ENCODE measurements around the gene ACVR1C. TPM values are rescaled to one million over a fixed set of nuclear protein-coding genes. Genes with fewer than 3 reads are reported as not detected.
"Not testable (repeated sequence)": the region's sequence is repeated elsewhere in the genome, so short reads cannot be mapped to it uniquely, and the experiment has no call there.

The ACVR1C gene
- polyA plus RNA-seq, 4 donors: 0.04 to 0.34 (median 0.18) TPM

DNA sequence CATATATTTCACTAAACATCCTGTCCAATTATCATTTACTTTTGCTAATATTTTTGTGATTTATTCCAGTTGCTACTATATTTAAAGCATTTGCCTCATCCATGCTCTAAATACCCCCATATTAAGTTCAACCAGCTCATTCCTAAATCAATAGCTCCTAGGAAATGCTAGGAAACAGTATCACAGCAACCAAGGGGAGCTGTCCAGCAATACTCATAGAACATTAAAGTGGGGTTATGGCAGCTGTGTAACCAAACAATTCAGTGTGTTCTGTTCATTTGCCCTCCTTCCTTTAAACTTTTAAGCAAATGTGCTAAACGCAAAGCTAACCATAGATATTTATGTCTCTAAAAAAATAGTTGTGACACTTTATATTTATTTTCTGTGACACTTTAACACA is 41.1 kb downstream of the ACVR1C start:
- DNase-seq (ENCODE audit: low read depth in 4 of 4, low spot score in 3 of 4): no peak

DNA sequence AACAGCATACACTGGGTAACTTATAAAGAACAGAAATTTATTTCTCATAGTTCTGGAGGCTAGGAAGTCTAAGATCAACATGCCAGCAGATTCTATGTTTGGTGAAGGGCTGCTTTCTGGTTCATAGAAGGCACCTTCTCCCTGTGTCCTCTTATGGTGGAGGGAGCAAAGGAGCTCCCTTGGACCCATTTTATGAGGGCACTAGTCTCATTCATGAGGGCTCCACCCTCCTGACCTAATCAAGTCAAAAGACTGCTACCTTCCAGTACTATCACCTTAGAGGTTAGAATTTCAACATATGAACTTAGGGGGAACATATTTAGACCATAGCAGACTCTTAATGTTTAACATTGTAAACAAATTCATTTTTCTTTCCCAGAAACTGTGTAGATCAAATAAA is 54.5 kb downstream of the ACVR1C start:
- no peak for DNase-seq (ENCODE audit: low read depth in 4 of 4, low spot score in 3 of 4)

DNA sequence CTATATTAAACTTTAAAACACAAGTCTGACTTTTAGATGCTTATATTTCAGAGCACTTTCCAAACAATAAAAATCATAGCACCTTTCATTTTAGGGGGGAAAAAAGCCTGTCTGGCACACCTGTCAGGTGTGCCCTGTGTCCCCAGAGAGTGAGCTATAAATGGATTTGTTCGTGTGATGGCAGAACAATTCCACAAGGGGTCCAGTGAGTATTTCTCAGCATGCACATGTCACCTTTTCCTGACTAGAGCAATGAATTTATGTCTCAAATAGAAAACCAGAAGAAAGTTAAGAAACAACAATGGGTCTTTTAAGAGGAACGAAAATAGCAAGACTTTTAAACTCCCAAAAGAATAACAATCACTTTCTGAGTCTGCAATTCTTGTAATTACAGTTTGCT is 55.9 kb downstream of the ACVR1C start:
- DNase-seq (ENCODE audit: low read depth in 4 of 4, low spot score in 3 of 4): no peak

DNA sequence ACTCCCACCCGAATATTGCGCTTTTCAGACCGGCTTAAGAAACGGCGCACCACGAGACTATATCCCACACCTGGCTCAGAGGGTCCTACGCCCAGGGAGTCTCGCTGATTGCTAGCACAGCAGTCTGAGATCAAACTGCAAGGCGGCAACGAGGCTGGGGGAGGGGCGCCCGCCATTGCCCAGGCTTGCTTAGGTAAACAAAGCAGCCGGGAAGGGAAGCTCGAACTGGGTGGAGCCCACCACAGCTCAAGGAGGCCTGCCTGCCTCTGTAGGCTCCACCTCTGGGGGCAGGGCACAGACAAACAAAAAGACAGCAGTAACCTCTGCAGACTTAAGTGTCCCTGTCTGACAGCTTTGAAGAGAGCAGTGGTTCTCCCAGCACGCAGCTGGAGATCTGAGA is 62.0 kb downstream of the ACVR1C start:
- DNase-seq (ENCODE audit: low read depth in 4 of 4, low spot score in 3 of 4): not testable (repeated sequence)

DNA sequence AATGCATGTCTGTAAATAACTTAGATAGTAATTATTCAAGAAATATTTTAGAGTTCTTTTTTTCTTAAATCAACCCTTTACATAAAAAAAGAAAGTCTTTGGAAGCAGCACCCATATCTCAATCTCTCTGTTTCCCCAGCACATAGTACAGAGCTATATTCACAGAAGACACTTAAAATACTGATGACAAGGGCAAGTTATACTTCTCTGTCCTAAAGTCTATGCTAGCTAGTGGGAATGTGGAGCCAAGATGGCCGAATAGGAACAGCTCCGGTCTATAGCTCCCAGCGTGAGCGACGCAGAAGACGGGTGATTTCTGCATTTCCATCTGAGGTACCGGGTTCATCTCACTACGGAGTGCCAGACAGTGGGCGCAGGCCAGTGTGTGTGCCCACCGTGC is 62.6 kb downstream of the ACVR1C start:
- not testable (repeated sequence) for DNase-seq (ENCODE audit: low read depth in 4 of 4, low spot score in 3 of 4)

DNA sequence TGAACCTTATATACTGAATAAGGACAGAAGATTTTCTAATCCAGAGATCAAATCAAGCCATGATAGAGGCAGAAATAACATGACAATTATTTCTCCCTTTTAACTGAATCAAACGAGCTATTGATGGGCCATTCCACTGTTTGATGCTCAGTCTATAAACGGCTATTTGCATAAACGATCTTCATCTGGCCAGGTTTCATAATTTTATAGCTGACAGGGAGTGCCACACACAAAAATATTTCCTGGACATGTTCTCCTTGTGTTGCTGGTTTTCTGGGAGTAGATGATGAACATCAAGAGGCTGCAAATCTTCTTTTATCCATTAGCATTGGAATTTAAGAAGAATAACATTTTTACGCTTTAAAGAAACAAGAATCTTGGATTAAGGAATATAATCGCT is 63.1 kb downstream of the ACVR1C start:
- DNase-seq (ENCODE audit: low read depth in 4 of 4, low spot score in 3 of 4): no peak

DNA sequence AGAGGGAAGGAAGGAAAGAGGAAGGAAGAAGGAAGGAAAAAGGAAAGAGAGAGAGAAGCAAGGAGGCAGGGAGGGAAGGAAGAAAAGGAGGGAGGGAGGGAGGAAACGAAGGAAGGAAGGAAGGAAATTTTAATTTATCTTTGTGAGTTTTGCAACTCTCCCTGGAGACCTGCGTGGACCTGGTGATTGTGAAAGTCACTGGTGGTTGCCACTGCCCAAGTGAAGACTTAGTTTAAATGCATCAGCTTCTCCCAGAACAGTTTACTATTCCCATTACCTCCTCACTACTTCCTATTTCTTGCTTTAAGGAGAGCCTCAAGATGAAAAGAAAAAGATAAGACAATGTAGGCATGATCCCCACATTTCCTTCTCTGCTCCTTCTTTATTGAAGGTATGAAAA is 68.8 kb downstream of the ACVR1C start:
- DNase-seq (ENCODE audit: low read depth in 4 of 4, low spot score in 3 of 4): no peak

DNA sequence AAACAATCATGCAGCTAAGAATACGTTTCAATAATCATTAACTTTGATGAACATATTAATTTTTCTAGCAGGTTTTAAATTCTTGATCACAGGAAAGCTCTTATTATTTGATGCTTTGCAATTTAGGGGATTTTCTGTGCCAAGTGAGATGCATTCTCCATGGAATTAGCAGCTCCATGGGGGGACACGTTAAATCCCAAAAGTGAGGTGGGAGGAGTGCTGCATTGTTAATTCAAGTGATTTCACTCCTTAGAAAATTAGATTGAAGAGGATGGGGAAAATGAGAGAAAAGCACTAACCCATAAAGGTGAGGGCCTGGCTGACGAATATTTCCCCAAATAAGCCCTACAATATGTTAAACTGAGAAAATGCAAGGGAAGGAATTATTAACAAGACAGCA is 69.2 kb downstream of the ACVR1C start:
- DNase-seq (ENCODE audit: low read depth in 4 of 4, low spot score in 3 of 4): no peak

DNA sequence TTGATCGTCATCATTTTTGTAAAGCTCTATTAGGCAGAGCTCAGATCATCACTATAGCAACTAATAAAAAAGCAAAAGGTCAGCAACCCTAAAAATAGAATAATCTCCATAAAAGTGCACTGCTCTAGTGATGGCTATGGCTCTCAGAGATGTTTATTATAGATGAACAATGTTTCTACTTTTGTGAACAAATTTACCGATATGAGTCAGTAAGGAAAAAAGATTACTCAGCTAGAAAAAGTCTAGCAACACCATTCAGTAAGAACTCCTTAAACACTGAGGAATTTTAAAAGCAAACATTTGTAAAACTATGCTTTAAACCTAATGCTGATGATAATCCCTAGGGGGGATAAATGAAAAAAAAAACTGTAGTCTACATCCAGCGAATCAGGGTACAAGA is 69.6 kb downstream of the ACVR1C start:
- no peak for DNase-seq (ENCODE audit: low read depth in 4 of 4, low spot score in 3 of 4)

DNA sequence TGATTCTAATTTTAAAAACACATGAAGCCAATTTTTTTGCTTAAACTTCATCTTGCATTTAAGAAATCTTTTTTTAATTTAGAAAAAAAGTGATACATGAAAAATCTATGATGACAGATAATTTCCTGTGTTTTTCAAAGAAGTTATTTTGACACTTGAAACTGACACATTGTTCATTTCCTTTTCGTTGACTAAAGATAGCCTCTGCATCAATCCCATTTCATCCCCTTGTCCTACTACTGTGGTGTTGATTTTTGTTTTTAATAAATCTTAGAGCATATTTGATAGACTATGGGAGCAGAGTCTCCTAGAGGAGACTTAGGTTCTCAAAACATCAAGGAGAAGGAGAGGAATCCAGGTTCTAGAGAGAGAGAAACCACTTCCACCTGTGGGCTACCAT is 70.9 kb downstream of the ACVR1C start:
- DNase-seq (ENCODE audit: low read depth in 4 of 4, low spot score in 3 of 4): no peak

DNA sequence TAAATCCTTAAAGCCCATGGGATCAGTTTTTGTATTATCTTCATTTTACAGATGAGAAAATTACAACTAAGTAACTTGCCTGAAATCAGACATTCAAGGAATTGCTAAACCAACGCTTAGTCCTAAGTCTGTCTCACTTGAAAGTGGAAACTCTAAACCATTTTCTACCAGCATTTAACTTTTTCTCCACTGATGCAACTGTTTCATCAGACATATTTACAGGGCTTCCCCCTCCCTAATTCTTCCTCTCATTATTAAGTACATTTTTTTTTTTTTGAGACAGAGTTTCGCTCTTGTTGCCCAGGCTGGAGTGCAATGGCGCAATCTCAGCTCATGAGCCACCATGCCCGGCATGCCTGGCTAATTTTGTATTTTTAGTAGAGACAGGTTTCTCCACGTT is 88.6 kb downstream of the ACVR1C start:
- no peak for DNase-seq (ENCODE audit: low read depth in 4 of 4, low spot score in 3 of 4)

DNA sequence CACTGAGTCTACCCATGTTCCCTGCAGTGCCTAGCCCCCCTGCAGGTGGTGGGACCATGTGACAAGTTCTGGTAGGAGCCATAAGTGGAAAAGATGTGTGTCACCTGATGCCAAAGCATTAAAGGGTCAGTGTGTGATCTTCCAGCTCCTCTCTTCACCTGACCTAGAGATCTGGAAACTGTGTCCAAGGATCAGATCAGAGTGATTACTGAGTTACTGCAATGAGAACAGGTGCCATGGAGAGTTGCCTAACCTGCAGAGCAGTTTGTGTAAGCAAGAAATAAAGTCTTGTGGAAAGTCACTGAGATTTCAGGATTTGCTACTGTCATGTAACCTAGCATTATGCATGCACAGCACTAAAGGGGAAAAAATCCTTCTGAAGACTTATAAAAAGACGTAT is 90.6 kb downstream of the ACVR1C start:
- DNase-seq (ENCODE audit: low read depth in 4 of 4, low spot score in 3 of 4): no peak

DNA sequence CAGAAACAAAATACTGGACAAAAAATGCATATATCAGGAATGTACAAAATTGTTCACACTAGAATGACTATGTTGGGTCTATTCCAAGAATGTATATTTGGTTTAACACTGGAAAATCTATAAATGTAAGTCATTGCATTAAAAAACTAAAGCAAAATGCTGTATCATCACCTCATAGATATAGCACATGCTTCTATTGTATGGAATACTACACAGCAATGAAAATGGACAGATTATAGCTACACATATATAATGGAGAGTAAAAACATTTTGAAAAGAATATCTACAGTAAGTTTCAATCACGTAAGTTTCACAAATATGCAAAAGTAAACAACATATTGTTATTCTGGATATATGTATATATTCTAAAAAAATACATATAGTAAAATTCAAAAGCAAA is 91.8 kb downstream of the ACVR1C start:
- DNase-seq (ENCODE audit: low read depth in 4 of 4, low spot score in 3 of 4): no peak

DNA sequence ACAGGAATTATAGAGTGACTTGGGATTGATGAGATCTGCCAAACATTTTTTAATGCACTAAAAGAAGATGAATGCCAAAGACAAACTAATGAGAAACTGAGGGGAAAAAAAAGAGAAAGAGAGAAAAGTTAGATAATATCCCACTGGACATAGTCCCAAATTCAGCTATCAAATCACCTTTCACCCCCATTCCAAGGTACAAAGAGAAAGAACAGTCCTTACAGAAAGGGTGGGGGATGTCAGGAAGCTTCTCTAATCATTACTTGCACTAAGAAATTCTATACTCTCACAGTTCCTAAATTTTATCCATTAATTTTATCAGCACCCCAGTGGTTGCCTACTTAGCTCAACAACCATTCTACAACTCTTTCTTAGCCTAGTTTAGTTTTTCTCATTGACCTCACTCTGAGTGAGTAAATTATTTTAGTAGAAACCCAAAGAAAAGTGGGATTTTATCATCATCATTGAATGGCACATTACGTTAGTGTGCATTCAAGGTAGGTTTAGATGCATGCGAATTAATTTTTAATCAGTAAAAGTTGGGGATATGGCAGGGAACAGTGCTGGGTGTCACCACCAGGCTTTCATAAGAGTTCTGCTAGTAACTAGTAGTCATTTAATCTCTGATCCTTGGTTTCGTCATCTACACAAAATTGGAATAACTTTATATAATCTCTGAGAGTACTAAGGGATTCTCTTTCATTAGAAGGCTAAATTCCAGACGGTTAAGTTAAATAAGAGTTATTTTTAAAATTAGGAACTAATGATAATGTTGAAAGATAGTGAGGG is 99.5 kb downstream of the ACVR1C start:
- no peak for DNase-seq (ENCODE audit: low read depth in 4 of 4, low spot score in 3 of 4)

DNA sequence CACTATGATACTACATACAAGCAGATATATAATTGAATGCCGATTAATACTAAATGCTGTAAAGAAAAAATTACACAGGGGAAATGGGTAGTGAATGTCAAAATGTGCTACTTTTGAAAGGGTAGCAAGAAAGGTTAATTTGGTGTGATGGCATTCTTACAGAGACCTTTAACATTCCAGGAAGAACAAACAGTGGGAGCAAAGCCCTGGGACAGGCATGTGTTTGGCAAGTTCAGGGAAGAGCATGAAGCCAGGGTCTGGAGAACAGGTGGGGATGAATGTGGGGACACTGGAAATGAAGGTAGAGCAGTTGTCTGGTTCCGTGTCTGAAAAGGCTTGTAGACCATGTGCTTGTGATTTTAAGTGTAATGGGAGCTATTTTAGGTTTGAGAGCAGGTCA is 102.6 kb downstream of the ACVR1C start:
- no peak for DNase-seq (ENCODE audit: low read depth in 4 of 4, low spot score in 3 of 4)

DNA sequence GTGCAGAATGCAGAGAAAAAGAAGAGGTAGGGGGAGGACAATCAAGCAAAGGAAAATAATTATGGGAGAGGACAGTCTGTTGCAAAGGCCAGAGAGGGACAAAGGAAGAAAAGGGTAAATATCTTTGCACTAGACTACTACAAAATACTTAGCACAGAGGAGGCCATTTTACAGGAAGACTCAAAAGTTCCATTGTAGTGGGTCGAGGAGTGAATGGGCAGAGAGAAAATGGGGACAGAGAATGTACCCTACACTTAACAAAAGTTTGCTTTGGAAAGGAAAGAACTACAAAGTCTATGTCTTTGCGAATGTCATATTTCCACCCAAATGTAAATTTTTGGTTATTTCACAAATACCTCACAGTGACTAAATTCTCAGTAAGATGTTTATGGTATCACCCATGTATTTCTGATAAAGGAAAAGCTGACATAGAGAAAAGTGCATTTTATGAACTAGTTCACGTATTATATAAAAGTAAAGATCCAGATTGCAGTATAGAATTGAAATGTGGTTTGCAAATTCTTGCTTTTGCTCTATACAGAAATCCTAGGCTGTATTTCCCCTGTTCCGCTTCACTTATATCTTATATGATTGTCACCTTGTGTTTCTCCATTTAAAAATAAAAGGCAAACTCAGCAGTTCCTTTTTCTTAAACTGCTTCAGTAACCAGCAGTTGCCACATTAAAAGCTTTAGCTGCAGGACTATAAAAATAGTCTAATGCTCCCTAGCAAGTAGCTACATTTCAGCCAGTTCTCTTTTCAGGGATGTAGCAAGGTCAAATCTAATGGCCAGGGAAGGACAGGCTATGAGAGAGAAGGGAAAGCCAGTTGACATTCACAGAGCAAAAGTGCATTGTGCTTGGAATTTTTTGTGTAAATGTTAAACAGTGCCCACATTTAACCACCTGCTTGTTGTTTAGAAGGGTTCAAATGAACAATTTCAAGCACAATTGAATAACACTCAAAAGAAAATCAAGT is 105.1 kb downstream of the ACVR1C start:
- no peak for DNase-seq (ENCODE audit: low read depth in 4 of 4, low spot score in 3 of 4)

DNA sequence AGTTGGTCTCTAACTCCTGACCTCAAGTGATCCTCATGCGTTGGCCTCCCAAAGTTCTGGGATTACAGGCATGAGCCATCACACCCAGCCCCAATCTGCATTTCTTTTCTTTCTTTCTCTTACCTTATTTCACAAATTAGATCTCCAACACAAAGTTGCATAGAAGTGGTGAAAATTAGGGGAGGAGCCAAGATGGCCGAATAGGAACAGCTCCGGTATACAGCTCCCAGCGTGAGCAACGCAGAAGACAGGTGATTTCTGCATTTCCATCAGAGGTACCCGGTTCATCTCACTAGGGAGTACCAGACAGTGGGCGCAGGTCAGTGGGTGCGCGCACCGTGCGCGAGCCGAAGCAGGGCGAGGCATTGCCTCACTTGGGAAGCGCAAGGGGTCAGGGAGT is 113.7 kb downstream of the ACVR1C start:
- DNase-seq (ENCODE audit: low read depth in 4 of 4, low spot score in 3 of 4): not testable (repeated sequence)

DNA sequence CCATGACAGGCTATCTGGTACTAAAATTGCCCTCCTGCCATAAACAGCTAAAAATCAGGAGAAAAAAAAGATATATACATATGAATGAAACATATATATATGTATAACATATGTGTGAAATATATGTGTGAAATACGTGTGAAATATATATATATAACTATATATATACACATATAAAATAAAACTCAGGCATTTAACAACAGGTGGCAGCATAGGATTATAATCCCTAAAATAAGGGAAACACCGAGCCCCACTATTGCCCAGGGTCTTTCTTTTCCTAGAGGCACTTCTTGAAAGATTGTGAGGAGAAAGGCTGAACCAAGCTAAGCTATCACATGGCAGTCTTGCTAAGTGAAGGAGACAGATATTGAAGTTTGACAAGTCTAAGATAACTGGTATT is 118.9 kb downstream of the ACVR1C start:
- DNase-seq (ENCODE audit: low read depth in 4 of 4, low spot score in 3 of 4): no peak

DNA sequence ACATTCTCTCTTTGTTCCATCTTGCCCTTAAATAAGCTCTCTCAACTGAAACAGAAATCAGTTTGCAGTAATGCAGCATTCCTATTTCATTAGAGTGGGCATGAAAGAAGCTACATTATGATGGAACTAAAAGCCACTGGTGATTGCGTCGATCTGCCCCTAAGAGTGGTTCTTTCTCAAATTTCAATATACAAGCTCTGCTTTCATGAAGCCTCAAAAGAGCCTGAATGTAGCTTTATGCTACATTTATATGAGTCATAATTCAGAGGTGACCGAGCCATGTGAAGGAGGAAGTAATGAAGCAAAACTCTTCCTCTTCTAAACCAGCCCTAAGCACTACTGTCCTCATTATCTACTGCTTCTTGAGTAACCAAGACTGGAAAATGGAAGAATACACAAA is 120.0 kb downstream of the ACVR1C start:
- DNase-seq (ENCODE audit: low read depth in 4 of 4, low spot score in 3 of 4): no peak

DNA sequence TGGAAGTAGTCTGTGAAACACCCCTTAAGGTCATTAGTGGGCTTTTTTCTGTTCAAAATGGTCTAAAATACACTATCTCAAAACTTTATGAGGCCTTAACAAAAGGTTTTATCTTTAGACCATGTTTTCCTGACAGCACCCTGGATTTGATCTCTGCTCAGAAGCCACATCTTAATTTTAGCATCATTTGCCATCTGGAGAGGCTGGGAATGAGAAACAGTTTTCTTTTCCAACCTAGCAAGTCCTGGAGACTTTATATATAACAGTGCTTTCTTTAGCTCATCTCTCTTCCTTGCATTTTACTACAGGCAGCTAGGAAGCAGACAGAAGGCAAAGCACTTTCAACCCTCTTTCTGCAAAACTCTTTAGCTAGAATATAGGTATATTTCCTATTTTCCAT is 122.1 kb downstream of the ACVR1C start:
- DNase-seq (ENCODE audit: low read depth in 4 of 4, low spot score in 3 of 4): no peak

DNA sequence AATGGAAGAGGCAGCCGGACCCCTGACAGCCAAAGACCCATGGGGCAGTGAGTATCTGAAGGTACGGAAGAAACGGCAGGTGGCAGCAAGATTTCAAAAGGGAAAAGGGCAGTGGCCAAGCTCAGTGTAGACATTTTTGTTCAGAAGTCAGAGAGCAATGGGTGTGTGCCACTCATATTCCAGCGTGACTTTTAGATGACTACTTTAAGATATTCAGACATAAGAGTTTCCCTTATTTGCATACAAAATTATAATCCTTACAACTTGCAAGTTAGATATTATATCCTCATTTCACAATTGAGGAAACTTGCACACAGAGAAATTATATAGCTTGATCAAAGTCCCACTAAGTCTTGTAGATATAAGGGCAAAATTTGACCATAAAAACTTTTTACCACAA is 124.0 kb downstream of the ACVR1C start:
- no peak for DNase-seq (ENCODE audit: low read depth in 4 of 4, low spot score in 3 of 4)

DNA sequence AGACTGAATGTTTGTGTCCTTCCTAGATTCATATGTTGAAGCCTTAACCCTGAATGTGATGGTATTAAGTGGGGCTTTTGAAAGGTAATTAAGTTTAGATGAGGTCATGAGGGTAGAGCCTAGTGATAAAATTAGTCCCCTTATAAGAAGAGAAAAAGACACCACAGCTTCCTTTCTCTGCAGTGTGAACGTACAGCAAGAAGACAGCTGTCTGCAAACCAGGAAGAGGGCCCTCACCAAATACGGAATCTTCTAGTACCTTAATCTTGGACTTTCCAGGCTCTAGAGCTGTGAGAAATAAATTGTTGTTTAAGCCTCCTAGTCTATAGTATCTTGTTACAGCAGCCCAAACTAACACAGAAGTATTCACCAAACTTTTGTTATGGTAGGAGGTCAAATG is 127.6 kb downstream of the ACVR1C start:
- no peak for DNase-seq (ENCODE audit: low read depth in 4 of 4, low spot score in 3 of 4)

Data from left renal pelvis (tissue), 4 donors.